ENCODE data around the gene CNTN4. TPM values are rescaled to one million over a fixed set of nuclear protein-coding genes. Genes with fewer than 3 reads are reported as not detected.

Gene CNTN4
- total RNA-seq, 8 experiments from 2014 or later = 0.31 to 27.6 (median 15.8) TPM

DNA sequence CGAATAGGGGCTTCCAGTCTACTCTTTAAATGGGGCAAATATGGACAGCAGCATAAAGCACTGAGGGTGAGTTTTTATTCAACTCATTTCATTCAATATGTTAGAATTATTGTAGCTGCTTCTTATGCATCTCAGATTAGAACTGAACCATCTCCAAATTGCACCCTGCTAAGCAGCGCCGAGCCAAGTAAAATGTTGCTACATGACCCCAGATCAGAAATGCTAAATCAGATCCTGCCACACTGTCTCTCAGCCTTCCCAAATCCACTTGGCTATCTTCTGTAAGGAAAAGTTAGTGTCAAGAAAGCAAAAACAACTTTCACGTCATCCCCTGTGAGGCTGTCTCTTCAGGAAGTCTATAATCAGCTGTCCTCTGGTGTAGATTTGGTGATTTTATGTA lies 293.2 kb downstream of the CNTN4 start:
- H3K27ac ChIP-seq = no peak overlapping the region
- 0 to 94% (median 31%) methylated on average over 1 to 4 of the region's 4 CpGs; no CpG with 5 or more reads in 3 of the 10 experiments for WGBS, 10 experiments
- no peaks in the 10 kb centered on the region for H3K4me1 ChIP-seq (replicated peaks in 1 of 2)
- in situ Hi-C loops (cut with MboI; ENCODE audit: low pct_unique_long_range_greater_than_20kb in 2 of 9, low sequenced_read_pairs in 9 of 9, unreplicated experiment in 9 of 9) = no loop called here
- ATAC-seq (replicated peaks in 6 of 8) = no peak
- H3K4me3 ChIP-seq = no peak overlapping the region

DNA sequence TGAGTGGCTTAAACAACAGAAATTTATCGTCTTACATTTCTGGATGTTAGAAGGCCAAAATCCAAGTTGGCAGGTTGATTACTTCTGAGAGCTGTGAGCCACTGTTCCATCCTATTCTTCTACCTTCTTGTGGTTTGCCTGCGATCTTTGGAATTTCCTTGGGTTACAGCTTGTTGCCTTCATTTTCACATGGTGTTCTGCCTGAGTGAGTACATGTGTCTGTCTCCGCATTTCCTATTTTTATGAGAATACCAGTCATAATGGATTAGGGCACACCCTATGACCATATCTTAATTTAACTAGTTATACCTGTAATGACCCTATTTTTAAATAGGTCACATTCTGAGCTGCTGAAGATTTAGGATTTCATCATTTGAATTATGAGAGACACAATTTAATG lies 294.3 kb downstream of the CNTN4 start:
- no peak for ATAC-seq (replicated peaks in 6 of 8)
- Histone ChIP-seq H3K4me3 (no peak overlapping the region), H3K4me1 (replicated peaks in 1 of 2) (no peaks in the 10 kb centered on the region), H3K27ac (no peak overlapping the region)
- 22 to 100% (median 78%) methylated on average over 1 to 3 of the region's 3 CpGs; no CpG with 5 or more reads in 1 of the 10 experiments for WGBS, 10 experiments
- in situ Hi-C loops (cut with MboI; ENCODE audit: low pct_unique_long_range_greater_than_20kb in 2 of 9, low sequenced_read_pairs in 9 of 9, unreplicated experiment in 9 of 9) = no loop called here

DNA sequence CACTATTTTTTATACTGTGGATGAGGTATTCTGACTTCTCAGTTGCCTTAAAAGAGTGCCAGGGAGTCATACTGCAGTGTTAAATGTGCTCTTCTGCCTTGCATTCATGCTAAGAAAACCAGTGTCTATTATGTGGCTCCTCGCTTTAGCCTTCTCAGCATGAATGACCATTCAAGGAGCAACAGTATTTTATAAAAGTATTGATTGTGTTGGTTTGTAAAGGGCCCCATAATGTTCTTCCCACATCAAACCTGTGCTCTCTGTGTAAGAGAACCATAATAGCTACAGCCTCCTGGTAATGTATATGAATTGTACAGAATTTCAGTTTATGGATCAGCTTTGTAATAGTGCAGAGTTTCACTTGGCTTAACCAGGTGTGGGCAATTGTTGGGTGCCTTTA lies 316.4 kb downstream of the CNTN4 start:
- no peak for ATAC-seq (replicated peaks in 6 of 8)
- Histone ChIP-seq H3K4me1 (replicated peaks in 1 of 2) (peaks cover 0 to 3% of the 10 kb centered on the region in 2 donors), H3K4me3 (no peak overlapping the region), H3K27ac (no peak overlapping the region)
- 0 to 80% (median 29%) methylated on average over 1 of the region's 1 CpG; no CpG with 5 or more reads in 5 of the 10 experiments for WGBS, 10 experiments
- in situ Hi-C loops (cut with MboI; ENCODE audit: low pct_unique_long_range_greater_than_20kb in 2 of 9, low sequenced_read_pairs in 9 of 9, unreplicated experiment in 9 of 9) = no loop called here

DNA sequence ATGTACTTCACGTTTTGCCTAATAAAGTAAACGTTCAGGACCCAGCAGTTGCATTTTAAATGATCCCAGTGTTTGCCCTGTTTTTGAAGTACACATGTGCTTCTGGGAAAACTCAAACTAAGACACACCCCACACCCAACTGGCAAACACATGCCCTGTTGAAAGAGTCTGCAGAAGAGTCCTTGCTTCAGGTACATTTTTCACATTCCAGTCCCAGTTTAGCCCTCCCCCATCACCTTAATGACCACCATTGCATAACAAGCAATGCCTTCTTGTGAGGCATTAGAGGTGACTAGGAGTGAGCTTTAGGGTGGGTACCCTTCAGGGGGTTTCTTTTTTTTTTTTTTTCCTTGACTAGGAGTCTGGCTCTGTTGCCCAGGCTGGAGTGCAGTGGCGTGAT lies 322.3 kb downstream of the CNTN4 start:
- no peak for ATAC-seq (replicated peaks in 6 of 8)
- Histone ChIP-seq H3K27ac (no peak overlapping the region), H3K4me1 (replicated peaks in 1 of 2) (peaks cover 0 to 4% of the 10 kb centered on the region in 2 donors), H3K4me3 (no peak overlapping the region)
- 0 to 100% (median 79%) methylated on average over 1 to 3 of the region's 3 CpGs; no CpG with 5 or more reads in 4 of the 10 experiments for WGBS, 10 experiments
- in situ Hi-C loops (cut with MboI; ENCODE audit: low pct_unique_long_range_greater_than_20kb in 2 of 9, low sequenced_read_pairs in 9 of 9, unreplicated experiment in 9 of 9) = no loop called here

DNA sequence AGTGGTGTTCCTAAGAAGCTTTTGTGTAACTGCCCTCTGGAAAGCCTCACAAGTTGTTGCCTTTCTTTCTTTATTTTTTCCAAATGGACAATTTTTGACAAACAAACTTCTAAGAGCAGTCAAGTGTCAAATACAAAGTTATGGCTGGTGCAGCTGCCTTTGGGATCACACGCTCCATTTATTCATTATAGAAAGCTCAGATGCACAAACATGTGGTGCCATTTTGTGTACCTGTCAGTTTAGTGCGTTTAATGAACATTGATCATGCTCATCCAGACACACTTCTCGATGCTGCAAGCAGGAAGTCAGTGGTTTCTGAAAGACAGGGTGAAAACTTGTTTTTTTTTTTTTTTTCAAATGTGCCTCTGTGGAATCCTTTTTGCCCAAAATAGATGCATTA lies 324.5 kb downstream of the CNTN4 start:
- in situ Hi-C loops (cut with MboI; ENCODE audit: low pct_unique_long_range_greater_than_20kb in 2 of 9, low sequenced_read_pairs in 9 of 9, unreplicated experiment in 9 of 9) = no loop called here
- peak in 3 of 8 experiments; percentile 39 to 64 (median 53) for ATAC-seq (replicated peaks in 6 of 8)

DNA sequence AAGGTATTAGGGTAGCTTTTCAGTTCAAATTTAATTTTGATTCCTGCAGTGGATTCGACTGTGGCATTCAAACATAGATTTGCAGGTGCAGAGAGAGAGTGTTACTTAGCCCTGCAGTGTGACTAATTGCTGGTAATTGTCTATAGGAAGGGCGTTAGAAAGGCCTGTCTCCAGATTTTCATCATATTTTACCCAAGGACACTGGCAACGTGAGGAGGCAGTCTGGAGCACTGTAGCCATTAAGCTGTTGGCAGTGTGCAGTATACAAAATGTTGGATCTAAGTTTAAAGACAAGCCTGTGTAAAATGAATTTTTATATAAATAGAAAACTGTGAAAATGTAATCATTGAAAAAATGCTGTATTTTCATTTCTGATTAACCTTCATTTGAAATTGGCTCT lies 342.9 kb downstream of the CNTN4 start:
- in situ Hi-C loops (cut with MboI; ENCODE audit: low pct_unique_long_range_greater_than_20kb in 2 of 9, low sequenced_read_pairs in 9 of 9, unreplicated experiment in 9 of 9) = no loop called here

More for the DNA sequence above, 324.5 kb downstream of the CNTN4 start:
- 0 to 46% (median 25%) methylated on average over 1 to 3 of the region's 3 CpGs; no CpG with 5 or more reads in 3 of the 10 experiments for WGBS, 10 experiments
- Histone ChIP-seq H3K27ac (no peak overlapping the region), H3K4me1 (replicated peaks in 1 of 2) (peaks cover 0 to 4% of the 10 kb centered on the region in 2 donors), H3K4me3 (no peak overlapping the region)

DNA sequence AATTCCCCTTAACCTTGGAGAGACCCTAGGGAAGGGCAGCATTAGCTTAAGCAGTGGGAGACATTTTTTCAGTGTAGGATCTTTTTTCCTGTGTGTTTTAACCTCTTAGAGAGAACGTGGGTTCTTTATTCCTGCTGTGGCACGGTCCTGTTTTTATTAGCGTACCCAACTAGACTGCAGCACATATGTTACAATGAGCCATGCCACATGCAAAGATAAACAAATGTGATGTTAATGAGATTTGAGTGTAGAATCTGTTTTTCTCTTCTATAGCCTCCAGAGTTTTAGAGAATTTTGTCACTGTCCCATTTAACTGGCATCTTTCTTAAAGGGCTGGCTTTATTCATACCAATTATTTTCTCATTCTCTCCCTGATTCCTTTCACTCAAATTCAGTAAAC lies 347.5 kb downstream of the CNTN4 start:
- in situ Hi-C loops (cut with MboI; ENCODE audit: low pct_unique_long_range_greater_than_20kb in 2 of 9, low sequenced_read_pairs in 9 of 9, unreplicated experiment in 9 of 9) = no loop called here
- H3K4me3 ChIP-seq = no peak overlapping the region

More for the DNA sequence above, 342.9 kb downstream of the CNTN4 start:
- Histone ChIP-seq H3K4me3 (no peak overlapping the region), H3K4me1 (replicated peaks in 1 of 2) (peaks cover 0 to 9% of the 10 kb centered on the region in 2 donors), H3K27ac (no peak overlapping the region)
- WGBS, 10 experiments = 0 to 57% (median 26%) methylated on average over 1 to 3 of the region's 3 CpGs; no CpG with 5 or more reads in 2 of the 10 experiments
- no peak for ATAC-seq (replicated peaks in 6 of 8)

DNA sequence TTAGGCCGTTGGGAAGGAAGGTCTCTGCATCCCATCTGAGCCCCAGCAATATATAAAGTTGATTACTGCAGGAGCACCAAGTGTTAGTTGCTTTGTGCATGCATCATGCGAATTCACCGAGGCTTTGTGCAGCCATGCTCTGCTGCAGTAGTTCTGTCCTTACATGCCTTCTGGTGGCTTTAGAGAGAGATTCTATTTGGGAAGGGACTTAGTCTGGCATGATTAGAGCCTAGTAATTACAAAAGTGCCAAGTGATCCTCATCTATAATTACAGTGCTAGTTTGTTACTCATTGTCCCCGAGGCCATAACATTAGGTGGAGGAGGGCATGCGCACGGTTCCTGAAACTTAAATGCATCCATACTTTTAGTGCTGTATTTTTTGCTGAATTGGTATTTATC lies 353.6 kb downstream of the CNTN4 start:
- 0 to 90% (median 54%) methylated on average over 2 to 5 of the region's 6 CpGs; no CpG with 5 or more reads in 3 of the 10 experiments for WGBS, 10 experiments
- peaks cover 0 to 16% of the 10 kb centered on the region in 2 donors for H3K4me1 ChIP-seq (replicated peaks in 1 of 2)
- ATAC-seq (replicated peaks in 6 of 8) = peak in 1 of 8 experiments; percentile 43
- H3K27ac ChIP-seq = no peak overlapping the region
- in situ Hi-C loops (cut with MboI; ENCODE audit: low pct_unique_long_range_greater_than_20kb in 2 of 9, low sequenced_read_pairs in 9 of 9, unreplicated experiment in 9 of 9) = no loop called here
- H3K4me3 ChIP-seq = no peak overlapping the region

More for the DNA sequence above, 347.5 kb downstream of the CNTN4 start:
- WGBS, 10 experiments = 17 to 100% (median 67%) methylated on average over 2 to 3 of the region's 3 CpGs; no CpG with 5 or more reads in 3 of the 10 experiments
- ATAC-seq (replicated peaks in 6 of 8) = no peak
- H3K4me1 ChIP-seq (replicated peaks in 1 of 2) = peaks cover 0 to 13% of the 10 kb centered on the region in 2 donors
- H3K27ac ChIP-seq = no peak overlapping the region

DNA sequence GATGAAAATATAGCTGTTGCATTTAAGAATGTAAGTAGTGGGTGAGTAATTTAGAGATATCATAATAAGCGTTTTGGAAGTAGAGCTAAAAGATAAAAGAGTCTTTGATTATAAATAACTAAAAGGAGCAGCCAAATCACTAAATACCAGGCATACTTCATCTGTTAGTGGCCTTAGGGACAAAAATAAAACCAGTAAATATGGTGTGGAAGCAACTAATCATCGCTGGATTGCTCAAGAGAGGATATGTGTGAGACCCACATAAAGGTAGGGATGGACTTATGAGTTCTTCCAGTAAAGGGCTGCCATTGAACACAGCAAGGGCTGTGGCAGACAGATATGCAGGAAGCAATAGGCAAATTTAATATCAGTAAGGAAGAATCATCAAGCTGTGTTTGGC lies 356.2 kb downstream of the CNTN4 start:
- Histone ChIP-seq H3K4me1 (replicated peaks in 1 of 2) (peaks cover 4 to 20% of the 10 kb centered on the region in 2 donors), H3K27ac (no peak overlapping the region), H3K4me3 (no peak overlapping the region)
- in situ Hi-C loops (cut with MboI; ENCODE audit: low pct_unique_long_range_greater_than_20kb in 2 of 9, low sequenced_read_pairs in 9 of 9, unreplicated experiment in 9 of 9) = no loop called here
- no peak for ATAC-seq (replicated peaks in 6 of 8)
- 0 to 100% (median 23%) methylated on average over 1 to 2 of the region's 2 CpGs; no CpG with 5 or more reads in 1 of the 10 experiments for WGBS, 10 experiments

DNA sequence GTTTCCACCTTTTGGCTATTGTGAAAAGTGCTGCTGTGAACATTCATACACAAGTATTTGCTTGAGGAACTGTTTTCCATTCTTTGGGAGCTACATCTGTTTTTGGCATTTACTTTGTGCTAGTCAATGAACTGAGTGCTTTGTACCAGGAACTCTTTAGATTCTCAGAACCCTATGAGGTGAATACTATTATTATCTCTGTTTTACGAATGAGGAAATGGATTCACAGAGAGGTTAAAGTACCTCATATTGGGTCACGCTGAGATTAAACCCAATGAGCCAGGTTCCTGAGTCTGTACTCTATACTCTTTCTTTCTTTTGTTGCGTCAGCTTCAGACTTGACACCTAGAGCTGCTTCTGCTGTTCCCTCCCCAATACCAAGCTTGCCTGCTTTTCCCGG lies 358.1 kb downstream of the CNTN4 start:
- in situ Hi-C loops (cut with MboI; ENCODE audit: low pct_unique_long_range_greater_than_20kb in 2 of 9, low sequenced_read_pairs in 9 of 9, unreplicated experiment in 9 of 9) = no loop called here
- 14 to 100% (median 74%) methylated on average over 1 to 4 of the region's 4 CpGs; no CpG with 5 or more reads in 1 of the 10 experiments for WGBS, 10 experiments
- no peak overlapping the region for H3K27ac ChIP-seq
- peaks cover 4 to 16% of the 10 kb centered on the region in 2 donors for H3K4me1 ChIP-seq (replicated peaks in 1 of 2)
- no peak for ATAC-seq (replicated peaks in 6 of 8)
- H3K4me3 ChIP-seq = no peak overlapping the region

DNA sequence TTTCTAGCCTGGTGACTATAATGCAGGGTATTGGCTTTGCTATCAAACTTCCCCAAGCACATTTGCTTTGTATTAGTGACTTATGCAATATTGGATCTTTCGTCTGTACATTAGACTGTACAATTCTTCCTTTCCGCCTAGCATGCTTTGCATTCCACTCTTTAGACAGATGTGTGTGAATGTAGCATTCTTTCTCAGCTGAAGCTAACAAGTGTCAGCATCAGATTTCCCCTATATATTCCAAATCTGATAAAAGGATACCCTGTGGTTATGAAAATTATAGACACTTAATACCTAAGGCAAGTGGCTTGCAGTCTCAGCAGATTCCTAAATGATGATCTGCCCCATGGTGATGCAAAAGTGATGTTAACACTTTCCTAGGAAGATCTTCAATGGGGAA lies 360.1 kb downstream of the CNTN4 start:
- in situ Hi-C loops (cut with MboI; ENCODE audit: low pct_unique_long_range_greater_than_20kb in 2 of 9, low sequenced_read_pairs in 9 of 9, unreplicated experiment in 9 of 9) = no loop called here
- Histone ChIP-seq H3K4me1 (replicated peaks in 1 of 2) (peaks cover 4% of the 10 kb centered on the region in 2 donors), H3K4me3 (no peak overlapping the region), H3K27ac (no peak overlapping the region)
- WGBS, 10 experiments = 0 to 83% (median 40%) methylated on average over 1 to 2 of the region's 2 CpGs; no CpG with 5 or more reads in 4 of the 10 experiments
- ATAC-seq (replicated peaks in 6 of 8) = peak in 1 of 8 experiments; percentile 50

DNA sequence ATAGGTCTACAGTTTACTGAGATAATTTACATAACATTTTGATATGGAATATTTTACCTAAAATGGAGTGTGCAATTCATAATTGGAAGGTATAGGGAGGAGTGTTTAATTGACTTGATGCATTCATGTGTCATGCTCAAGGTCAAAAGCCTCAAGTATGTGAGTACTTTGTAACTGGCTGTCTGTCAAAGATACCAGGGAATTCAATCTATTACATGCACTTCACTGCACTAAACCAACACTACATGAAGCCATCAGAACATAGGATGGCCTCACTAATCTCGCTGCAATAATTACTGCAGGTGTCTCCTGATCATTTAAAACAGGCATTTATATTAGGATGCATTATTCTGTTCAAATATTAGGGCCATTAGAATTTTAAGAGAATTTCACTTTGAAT lies 367.2 kb downstream of the CNTN4 start:
- H3K27ac ChIP-seq = no peak overlapping the region
- no peak for ATAC-seq (replicated peaks in 6 of 8)
- in situ Hi-C loops (cut with MboI; ENCODE audit: low pct_unique_long_range_greater_than_20kb in 2 of 9, low sequenced_read_pairs in 9 of 9, unreplicated experiment in 9 of 9) = no loop called here
- H3K4me1 ChIP-seq (replicated peaks in 1 of 2) = peaks cover 5 to 8% of the 10 kb centered on the region in 2 donors
- 0 to 100% (median 52%) methylated on average over 1 of the region's 1 CpG; no CpG with 5 or more reads in 2 of the 10 experiments for whole genome bisulfite sequencing, 10 experiments
- no peak overlapping the region for H3K4me3 ChIP-seq

DNA sequence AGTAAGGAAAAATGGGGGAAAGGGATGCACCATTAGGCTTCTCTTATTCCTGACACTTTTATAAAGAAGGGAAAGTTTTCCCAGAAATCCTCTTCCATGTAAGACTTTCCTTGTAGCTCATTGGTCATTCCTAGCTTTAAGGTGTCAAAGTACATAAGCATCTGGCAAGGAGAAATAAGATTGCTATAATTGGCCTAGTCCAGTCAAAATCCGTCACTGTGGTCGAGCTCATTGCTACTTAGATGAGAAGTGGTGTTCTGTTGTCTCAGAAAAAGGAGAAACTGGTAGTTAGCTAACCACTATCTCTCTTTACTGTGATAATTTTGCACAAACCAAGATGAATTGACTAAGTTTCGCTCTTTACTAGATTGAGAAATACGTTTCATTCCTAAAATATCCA lies 370.1 kb downstream of the CNTN4 start:
- peaks cover 5 to 8% of the 10 kb centered on the region in 2 donors for H3K4me1 ChIP-seq (replicated peaks in 1 of 2)
- 8 to 92% (median 57%) methylated on average over 3 to 4 of the region's 4 CpGs; no CpG with 5 or more reads in 4 of the 10 experiments for WGBS, 10 experiments

DNA sequence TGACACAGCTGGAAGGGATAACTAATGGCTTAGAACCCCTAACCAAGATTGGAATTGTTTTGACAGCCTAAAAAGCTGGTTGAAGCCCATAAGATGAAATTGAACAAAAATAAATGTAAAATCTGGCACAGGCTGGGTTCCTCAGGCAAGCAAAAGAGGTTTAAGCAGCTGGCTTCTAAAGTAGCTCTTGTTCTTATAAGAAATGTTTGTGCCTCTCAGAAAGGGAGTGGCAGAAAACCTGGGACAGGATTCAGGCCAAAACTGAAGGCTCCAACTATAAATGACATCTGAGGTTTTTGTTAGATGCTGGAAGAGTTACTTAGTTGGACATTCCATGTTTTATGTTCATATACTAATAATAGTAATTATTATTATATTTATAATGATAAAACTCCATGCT lies 378.3 kb downstream of the CNTN4 start:
- no peak overlapping the region for H3K27ac ChIP-seq
- ATAC-seq (replicated peaks in 6 of 8) = no peak
- in situ Hi-C loops (cut with MboI; ENCODE audit: low pct_unique_long_range_greater_than_20kb in 2 of 9, low sequenced_read_pairs in 9 of 9, unreplicated experiment in 9 of 9) = no loop called here
- H3K4me1 ChIP-seq (replicated peaks in 1 of 2) = peaks cover 0 to 2% of the 10 kb centered on the region in 2 donors
- H3K4me3 ChIP-seq = no peak overlapping the region

More for the DNA sequence above, 370.1 kb downstream of the CNTN4 start:
- in situ Hi-C loops (cut with MboI; ENCODE audit: low pct_unique_long_range_greater_than_20kb in 2 of 9, low sequenced_read_pairs in 9 of 9, unreplicated experiment in 9 of 9) = no loop called here
- no peak for ATAC-seq (replicated peaks in 6 of 8)
- H3K4me3 ChIP-seq = no peak overlapping the region
- no peak overlapping the region for H3K27ac ChIP-seq
